HUES64 (cell line): Measurements from ENCODE around the gene FOXP1.

ENCODE experiments used
- H3K27ac ChIP-seq: 2 replicates; pipeline ENCODE4 v1.7.0; 2013; ENCODE audit warnings: low read depth, low read length, inconsistent platforms
- H3K27me3 ChIP-seq: 2 replicates; pipeline ENCODE4 v1.6.1; 2013; ENCODE audit warnings: mild to moderate bottlenecking, low read length; ENCODE audit not compliant: insufficient read depth
- H3K36me3 ChIP-seq: 2 replicates; pipeline ENCODE4 v1.6.1; 2013; ENCODE audit warnings: mild to moderate bottlenecking, low read length; ENCODE audit not compliant: insufficient read depth
- H3K4me1 ChIP-seq: 2 replicates; pipeline ENCODE4 v1.6.1; 2013; ENCODE audit warnings: mild to moderate bottlenecking, low read length, moderate library complexity; ENCODE audit not compliant: insufficient read depth
- H3K4me3 ChIP-seq: 2 replicates; pipeline ENCODE4 v1.5.1; 2013; ENCODE audit warnings: mild to moderate bottlenecking, low read length, moderate library complexity
- H3K9ac ChIP-seq: 2 replicates; pipeline ENCODE4 v1.6.1; 2013; ENCODE audit warnings: mild to moderate bottlenecking, low read depth, low read length
- H3K9me3 ChIP-seq: 2 replicates; pipeline ENCODE4 v1.6.1; 2013; ENCODE audit warnings: low read depth, low read length; ENCODE audit not compliant: insufficient read depth
- WGBS: fragments of 150-250, 120-280 bp; methylation state at CpG from one replicate; pipeline ENCODE4 v1.1.7; 2013; ENCODE audit warnings: missing lambda C conversion rate; 5-methylcytosine and 5-hydroxymethylcytosine counted together

The FOXP1 gene

DNA sequence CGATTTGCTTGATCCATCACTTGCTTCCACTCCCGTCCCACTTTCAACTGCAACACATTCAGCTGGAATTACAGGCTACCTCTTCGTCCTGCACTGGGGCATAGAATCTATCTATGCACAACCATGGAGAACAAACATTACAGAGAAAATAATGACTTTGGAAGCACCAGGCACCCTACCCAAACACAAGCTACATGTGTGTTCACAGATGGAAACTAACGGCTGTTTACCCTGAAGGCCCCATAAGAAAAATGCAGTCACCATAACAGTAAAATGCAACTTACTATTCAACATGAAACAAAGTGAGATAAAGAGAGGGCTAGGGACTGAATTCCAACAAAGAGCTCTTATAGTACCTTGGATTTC lies 496.8 kb downstream of the FOXP1 start:
- no peak overlapping the region for H3K27ac ChIP-seq
- no peak overlapping the region for H3K4me3 ChIP-seq
- no peaks in the 10 kb centered on the region for H3K36me3 ChIP-seq
- H3K9me3 ChIP-seq, result no peaks in the 10 kb centered on the region
- H3K9ac ChIP-seq, result no peak overlapping the region
- H3K4me1 ChIP-seq, result peaks cover 5% of the 10 kb centered on the region; the same call in 1 of the 2 replicates
- H3K27me3 ChIP-seq, result no peaks in the 10 kb centered on the region
- WGBS, result 95% methylated on average over 4 of the region's 4 CpGs

DNA sequence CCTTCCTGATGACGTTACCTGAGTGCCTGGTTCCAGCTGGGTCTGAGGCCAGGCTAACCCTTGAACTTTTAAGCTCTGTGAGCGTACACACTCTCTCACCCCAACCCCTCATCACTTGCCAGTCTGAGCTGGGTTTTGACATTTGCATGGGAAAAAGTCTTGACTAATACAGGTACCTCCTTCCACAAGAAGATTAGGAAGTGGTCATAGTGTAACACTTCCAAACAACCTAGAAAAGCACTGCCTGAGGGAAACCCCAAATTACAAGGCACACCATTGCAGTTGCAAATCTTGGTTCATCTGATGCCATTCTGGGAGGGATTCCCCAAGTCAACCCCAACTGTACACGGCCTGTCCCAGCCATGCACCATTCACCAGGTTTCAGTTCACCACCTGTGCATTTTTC lies 499.8 kb downstream of the FOXP1 start:
- Histone ChIP-seq H3K9ac (no peak overlapping the region), H3K4me1 (peaks cover 15% of the 10 kb centered on the region), H3K9me3 (no peaks in the 10 kb centered on the region), H3K27ac (no peak overlapping the region), H3K27me3 (no peaks in the 10 kb centered on the region), H3K4me3 (no peak overlapping the region), H3K36me3 (no peaks in the 10 kb centered on the region)
- WGBS, result 91% methylated on average over 3 of the region's 3 CpGs

DNA sequence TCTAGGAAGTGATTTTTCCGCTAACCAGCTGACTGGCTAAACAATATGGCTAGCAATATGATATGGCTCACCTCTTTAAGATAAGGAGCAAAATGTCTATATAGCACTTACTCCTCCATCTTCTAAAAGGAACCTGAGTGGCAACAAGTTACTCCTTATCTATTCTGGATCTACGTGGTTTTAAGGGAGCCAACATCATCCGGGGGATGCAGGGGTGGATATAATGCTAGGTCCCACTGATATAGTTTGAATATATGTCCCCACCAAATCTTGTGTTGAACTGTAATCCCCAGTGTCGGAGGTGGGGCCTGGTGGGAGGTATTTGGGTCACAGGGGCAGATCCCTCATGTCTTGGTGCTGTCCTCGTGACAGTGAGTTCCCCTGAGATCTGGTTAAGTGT lies 500.7 kb downstream of the FOXP1 start:
- H3K9ac ChIP-seq, result no peak overlapping the region
- no peak overlapping the region for H3K4me3 ChIP-seq
- peaks cover 17% of the 10 kb centered on the region for H3K4me1 ChIP-seq
- no peaks in the 10 kb centered on the region for H3K36me3 ChIP-seq
- no peaks in the 10 kb centered on the region for H3K9me3 ChIP-seq
- H3K27ac ChIP-seq, result no peak overlapping the region
- 99% methylated on average over 4 of the region's 5 CpGs for WGBS
- H3K27me3 ChIP-seq, result no peaks in the 10 kb centered on the region

DNA sequence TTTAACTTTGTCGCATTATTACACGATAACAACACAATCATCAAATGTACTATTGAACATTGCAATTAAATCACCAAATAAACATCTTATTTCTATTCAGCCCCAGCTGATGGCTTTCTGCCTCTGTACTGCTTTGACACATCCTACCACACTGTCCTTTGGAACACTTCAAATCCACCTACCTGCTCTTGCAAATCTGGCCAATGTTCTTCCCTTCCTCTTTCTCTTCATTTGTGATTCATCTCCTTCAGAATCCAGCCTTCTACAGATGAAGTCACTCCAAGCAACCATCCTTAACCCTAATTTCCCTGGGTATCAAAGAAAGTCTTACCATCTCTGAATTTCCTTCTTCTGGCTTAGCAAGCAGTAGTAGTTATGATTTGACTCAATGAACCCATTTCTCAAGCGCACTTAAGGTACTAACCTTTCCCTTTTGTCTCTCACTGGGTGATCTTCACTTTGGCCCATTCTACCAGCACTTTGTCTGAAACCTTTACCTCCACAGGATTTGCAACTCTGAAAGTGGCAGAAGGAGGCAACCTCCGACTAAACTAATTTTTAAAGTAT lies 502.9 kb downstream of the FOXP1 start:
- H3K36me3 ChIP-seq, result no peaks in the 10 kb centered on the region
- no peak overlapping the region for H3K27ac ChIP-seq
- no peaks in the 10 kb centered on the region for H3K9me3 ChIP-seq
- H3K4me1 ChIP-seq, result peaks cover 13% of the 10 kb centered on the region
- H3K27me3 ChIP-seq, result no peaks in the 10 kb centered on the region
- WGBS, result 99% methylated on average over 4 of the region's 4 CpGs
- no peak overlapping the region for H3K4me3 ChIP-seq
- H3K9ac ChIP-seq, result no peak overlapping the region

DNA sequence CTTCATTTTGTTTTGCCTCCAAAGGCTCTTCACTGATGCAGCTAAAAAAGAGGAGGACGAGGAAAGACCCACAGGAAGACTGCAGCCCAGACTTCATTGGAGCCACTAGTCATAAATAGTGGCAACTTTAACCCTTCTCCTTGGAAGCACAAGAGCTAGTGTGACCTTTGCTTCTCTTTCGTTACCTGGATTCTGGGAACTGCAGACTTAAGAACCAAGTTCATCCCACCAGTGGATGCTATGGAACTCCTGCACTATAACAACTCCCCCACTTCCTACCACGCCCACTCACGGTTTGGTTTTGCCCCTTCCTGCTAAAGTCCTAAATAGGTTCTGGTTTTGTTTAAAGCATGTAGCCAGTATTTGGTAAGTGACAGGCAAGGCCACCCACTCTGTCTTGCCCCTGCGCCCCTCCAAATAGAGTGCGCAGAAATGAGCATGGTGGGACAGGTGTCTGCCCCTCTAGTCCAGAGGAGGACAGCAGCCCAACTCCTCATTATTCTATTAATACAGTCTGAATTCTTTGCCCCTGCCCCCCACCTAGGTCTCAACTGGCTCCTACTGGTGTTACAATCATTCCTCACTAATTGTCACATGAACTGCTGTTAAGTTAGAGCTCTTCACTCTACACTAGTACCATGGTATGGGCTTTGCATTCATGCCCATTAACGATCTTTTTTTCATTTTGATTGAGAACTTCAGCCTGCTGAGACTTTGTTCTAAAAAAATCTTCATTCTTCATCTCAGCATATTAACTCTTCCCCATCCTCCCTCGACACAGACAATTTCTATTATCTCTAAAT lies 504.6 kb downstream of the FOXP1 start:
- 81% methylated on average over 8 of the region's 8 CpGs for WGBS
- no peak overlapping the region for H3K9ac ChIP-seq
- no peaks in the 10 kb centered on the region for H3K27me3 ChIP-seq
- no peaks in the 10 kb centered on the region for H3K36me3 ChIP-seq
- H3K4me3 ChIP-seq, result no peak overlapping the region
- H3K27ac ChIP-seq, result no peak overlapping the region
- peaks cover 13% of the 10 kb centered on the region for H3K4me1 ChIP-seq
- H3K9me3 ChIP-seq, result no peaks in the 10 kb centered on the region

DNA sequence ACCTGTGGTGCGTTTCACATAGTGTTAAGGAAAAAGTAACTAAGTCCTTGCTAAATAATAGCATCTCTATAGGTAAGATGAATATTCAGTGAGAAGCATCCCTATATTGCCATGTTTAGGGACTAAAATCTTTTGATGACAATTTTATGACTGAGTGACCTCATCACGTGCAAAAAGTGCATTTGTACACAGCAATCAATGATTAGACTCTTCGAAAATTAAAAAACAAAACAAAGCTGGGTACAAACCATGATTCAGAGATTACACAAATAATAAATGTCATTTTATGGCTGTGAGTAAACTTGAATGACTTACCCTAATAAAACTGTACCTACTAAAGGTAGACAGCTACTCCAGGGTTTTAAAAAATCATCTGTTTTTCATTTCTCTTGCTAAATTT lies 505.3 kb downstream of the FOXP1 start:
- Histone ChIP-seq H3K4me3 (no peak overlapping the region), H3K4me1 (peaks cover 13% of the 10 kb centered on the region), H3K27me3 (no peaks in the 10 kb centered on the region), H3K9me3 (no peaks in the 10 kb centered on the region), H3K9ac (no peak overlapping the region), H3K27ac (no peak overlapping the region), H3K36me3 (no peaks in the 10 kb centered on the region)
- 95% methylated on average over 2 of the region's 3 CpGs for WGBS

DNA sequence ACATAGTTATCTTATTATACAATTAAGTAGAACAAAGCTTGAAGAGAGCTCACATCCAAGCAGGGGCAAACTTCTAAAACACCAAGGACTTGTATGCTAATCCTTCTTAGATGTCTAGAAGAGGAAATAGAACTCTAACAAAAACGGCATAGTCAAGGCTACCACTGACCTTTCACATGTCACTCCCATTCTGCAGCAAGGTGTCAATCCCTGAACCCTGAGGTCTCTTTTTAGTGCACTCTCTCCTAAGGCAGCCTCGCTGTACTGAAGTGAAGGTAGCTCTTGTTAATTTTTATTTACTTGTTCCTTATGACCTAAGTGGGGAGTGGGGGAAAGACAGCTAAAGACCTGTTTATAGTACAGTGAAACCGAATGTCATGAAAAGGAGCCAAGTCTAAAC lies 506.5 kb downstream of the FOXP1 start:
- WGBS, result 90% methylated on average over 3 of the region's 3 CpGs
- Histone ChIP-seq H3K9ac (no peak overlapping the region), H3K27me3 (no peaks in the 10 kb centered on the region), H3K36me3 (no peaks in the 10 kb centered on the region), H3K4me3 (no peak overlapping the region), H3K27ac (no peak overlapping the region), H3K9me3 (no peaks in the 10 kb centered on the region), H3K4me1 (peaks cover 13% of the 10 kb centered on the region)

DNA sequence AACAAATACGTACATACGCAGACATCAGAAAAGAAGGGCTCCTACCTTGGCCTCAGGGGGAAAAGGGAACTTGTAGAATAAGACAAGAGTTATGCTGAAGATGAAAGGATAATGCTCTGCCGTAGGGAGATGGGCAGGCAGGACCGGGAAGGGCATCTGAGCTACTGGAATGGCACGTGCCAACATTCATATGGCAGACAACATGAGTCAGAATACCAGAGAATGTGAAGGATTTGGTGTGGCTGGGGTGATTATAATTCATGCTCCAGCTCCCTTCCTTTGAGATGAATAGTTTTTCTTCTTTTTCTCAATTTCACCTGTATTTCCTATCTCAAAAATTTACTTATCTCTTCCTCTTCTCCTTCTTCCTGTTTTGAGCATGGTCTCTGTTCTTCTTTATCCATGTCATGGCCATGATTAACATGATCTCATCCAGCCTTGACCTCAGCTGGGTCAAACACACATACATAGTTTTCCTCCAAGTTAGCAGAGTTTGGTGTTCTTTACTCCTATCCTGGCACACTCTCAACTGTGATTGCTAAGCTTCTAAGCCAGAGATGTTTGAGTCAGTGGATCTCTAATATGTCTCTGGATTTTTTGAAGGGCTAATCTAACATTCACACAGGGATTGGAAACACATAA lies 507.0 kb downstream of the FOXP1 start:
- Histone ChIP-seq H3K4me3 (no peak overlapping the region), H3K9ac (no peak overlapping the region), H3K4me1 (peaks cover 13% of the 10 kb centered on the region), H3K27ac (no peak overlapping the region), H3K27me3 (no peaks in the 10 kb centered on the region), H3K9me3 (no peaks in the 10 kb centered on the region), H3K36me3 (no peaks in the 10 kb centered on the region)
- 96% methylated on average over 5 of the region's 5 CpGs for WGBS

DNA sequence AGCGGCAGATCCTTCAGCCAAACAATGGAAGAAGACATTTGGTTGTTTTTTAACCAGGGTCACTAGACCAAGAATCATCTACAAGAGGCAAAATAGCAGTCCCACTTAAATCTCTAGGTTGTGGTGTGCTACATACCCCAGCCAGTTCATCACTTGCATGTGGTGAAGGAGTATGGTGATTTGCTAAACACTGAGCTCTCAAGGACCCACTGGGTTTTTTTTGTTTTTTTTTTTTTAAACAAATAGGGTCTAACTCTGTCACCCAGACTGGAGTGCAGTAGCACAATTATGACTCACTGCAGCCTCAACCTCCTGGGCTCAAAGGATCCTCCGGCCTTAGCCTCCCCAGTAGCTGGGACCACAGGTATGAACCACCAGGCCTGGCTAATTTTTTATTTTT lies 508.0 kb downstream of the FOXP1 start:
- Histone ChIP-seq H3K27ac (no peak overlapping the region), H3K4me3 (no peak overlapping the region), H3K27me3 (no peaks in the 10 kb centered on the region), H3K4me1 (peaks cover 20% of the 10 kb centered on the region), H3K9ac (no peak overlapping the region), H3K9me3 (no peaks in the 10 kb centered on the region), H3K36me3 (no peaks in the 10 kb centered on the region)
- WGBS, result 89% methylated on average over 2 of the region's 2 CpGs

DNA sequence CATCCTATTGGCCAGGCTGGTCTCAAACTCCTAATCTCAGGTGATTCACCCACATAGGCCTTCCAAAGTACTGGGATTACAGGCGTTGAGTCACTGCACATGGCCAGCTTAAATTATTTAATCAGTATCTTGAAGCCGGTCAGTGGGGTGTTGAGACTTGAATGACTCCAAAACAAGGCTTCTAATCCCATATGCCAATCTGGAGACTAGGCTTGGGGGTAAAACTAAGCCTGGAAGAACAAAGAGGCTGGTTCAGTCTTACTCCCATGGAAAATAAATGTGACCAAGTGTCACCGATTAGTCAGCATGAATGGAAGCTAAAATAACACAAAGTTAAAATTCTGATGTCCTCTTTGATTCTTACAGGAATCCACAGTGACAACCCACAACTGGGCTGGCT lies 509.1 kb downstream of the FOXP1 start:
- no peak overlapping the region for H3K27ac ChIP-seq

DNA sequence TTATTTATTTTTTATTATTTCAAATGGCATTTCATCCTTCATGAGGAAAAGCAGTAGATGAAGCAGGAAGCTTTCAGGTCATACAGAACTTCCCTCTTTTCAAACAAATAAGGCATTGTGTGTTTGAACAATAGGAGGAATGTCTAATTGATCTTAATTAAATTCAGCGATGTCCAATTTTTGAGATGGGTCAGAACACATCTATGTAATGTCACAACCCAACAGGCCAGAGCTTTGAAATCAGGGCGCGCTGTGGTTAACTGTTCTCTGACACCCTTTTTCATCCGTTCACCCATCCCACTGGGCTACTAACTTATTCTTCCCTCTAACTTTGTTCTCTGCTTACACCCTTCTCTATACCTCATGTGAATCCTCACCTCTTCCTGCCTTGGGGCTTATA lies 510.5 kb downstream of the FOXP1 start:
- Histone ChIP-seq H3K4me3 (no peak overlapping the region), H3K27me3 (no peaks in the 10 kb centered on the region), H3K9me3 (no peaks in the 10 kb centered on the region), H3K27ac (no peak overlapping the region), H3K9ac (no peak overlapping the region), H3K36me3 (no peaks in the 10 kb centered on the region), H3K4me1 (peaks cover 28% of the 10 kb centered on the region)
- 93% methylated on average over 4 of the region's 4 CpGs for WGBS

More for the DNA sequence above, 509.1 kb downstream of the FOXP1 start:
- no peak overlapping the region for H3K9ac ChIP-seq
- H3K4me3 ChIP-seq, result no peak overlapping the region
- WGBS, result 88% methylated on average over 3 of the region's 3 CpGs
- no peaks in the 10 kb centered on the region for H3K9me3 ChIP-seq
- no peaks in the 10 kb centered on the region for H3K27me3 ChIP-seq
- peaks cover 27% of the 10 kb centered on the region for H3K4me1 ChIP-seq
- H3K36me3 ChIP-seq, result no peaks in the 10 kb centered on the region
